ENCODE results near the gene DEGS1. TPM values are rescaled to one million over a fixed set of nuclear protein-coding genes. Genes with fewer than 3 reads are reported as not detected.

Gene DEGS1
- total RNA-seq = 10 to 100 TPM; 60.3 to 92.7 TPM

DNA sequence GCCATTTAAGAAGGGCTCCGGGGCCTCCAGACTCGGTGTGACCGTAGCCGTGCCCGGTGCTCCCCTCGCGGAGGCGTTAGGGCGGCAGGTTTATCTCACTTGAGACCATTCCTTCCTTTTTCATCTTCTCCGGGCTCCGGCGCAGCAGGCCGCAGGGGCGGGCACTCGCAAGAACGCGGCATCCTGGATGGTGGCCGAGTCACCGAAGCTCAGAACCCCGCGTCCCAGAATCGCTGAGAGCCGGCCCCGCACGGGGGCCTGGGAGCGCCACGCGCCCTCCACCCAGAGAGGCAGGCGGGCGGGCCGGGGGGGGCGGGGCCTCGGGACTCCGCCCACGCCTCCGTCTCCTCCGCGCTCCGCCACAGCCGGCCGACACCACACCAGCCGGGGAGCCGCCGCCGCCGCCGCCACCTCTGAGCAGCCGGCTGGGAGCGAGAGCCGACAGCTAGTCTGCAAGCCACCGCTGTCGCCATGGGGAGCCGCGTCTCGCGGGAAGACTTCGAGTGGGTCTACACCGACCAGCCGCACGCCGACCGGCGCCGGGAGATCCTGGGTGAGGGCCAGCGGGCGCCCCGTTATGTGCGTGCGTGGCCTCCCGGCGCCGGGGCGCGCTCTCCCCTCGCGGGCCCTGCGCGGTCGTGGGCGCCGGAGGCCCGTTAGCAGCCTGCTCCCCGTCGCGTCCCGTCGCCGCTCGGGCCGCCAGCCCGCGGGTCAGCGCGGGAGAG is at the start of gene DEGS1:
DEGS1 (plus strand) TSS at position 375 of the 725 bp plus-strand sequence; CDS start at position 472, 97 bp downstream.
- peak within 1 kb of the TSS; percentile 95 for H3K4me3 Mint-ChIP-seq
- peaks cover 11% of the 10 kb centered on the region for H3K36me3 Mint-ChIP-seq
- ATAC-seq (peak; percentile 92 to 94), DNase-seq (ENCODE audit: low spot score) (peak; percentile 86)
- no peaks in the 10 kb centered on the region for H3K9me3 Mint-ChIP-seq
- no peaks in the 10 kb centered on the region for H3K27me3 Mint-ChIP-seq
- H3K4me1 Mint-ChIP-seq (ENCODE audit: low read depth in 2 of 2) = peaks cover 30 to 32% of the 10 kb centered on the region in 2 donors
- H3K27ac Mint-ChIP-seq = peak within 1 kb of the TSS; percentile 91 to 94

DNA sequence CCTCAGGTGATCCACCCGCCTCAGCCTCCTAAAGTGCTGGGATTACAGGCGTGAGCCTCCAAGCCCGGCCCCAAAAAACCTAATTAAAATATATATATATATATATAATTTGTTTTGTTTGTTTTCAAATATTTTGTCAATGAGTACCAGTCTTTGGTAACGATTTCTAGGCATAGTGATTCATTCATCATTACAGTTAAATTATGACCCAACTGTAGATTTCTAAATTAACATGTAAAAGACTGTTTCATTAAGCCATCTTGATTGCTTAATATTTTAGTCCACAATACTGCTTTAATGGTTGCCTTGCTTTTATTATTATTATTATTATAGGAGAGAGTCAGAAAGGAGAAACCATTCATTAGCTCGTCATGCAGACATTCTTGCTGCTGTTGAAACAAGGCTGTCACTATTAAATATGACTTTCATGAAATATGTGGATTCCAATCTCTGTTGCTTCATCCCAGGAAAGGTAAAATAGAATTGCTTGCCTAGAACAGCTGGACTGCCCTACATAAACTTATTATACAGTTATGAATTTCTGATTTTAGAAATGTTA is 49.2 kb upstream of the DEGS1 start:
- Mint-ChIP-seq H3K4me3 (no peak overlapping the region), H3K4me1 (ENCODE audit: low read depth in 2 of 2) (no peaks in the 10 kb centered on the region), H3K27ac (no peak overlapping the region), H3K36me3 (peaks cover 24% of the 10 kb centered on the region), H3K9me3 (no peaks in the 10 kb centered on the region), H3K27me3 (no peaks in the 10 kb centered on the region)
- ATAC-seq = no peak
- no peak for DNase-seq (ENCODE audit: low spot score)

GRCh38 chr1:224137518-224137917 is 45.5 kb upstream of the DEGS1 start:
- no peaks in the 10 kb centered on the region for H3K27me3 Mint-ChIP-seq
- peak overlapping the region in 1 of 2 donors; percentile 58 for H3K27ac Mint-ChIP-seq
- no peak overlapping the region for H3K4me3 Mint-ChIP-seq
- no peak for ATAC-seq
- peaks cover 6% of the 10 kb centered on the region for H3K36me3 Mint-ChIP-seq
- no peak for DNase-seq (ENCODE audit: low spot score)
- no peaks in the 10 kb centered on the region for H3K9me3 Mint-ChIP-seq
- H3K4me1 Mint-ChIP-seq (ENCODE audit: low read depth in 2 of 2) = no peaks in the 10 kb centered on the region

DNA sequence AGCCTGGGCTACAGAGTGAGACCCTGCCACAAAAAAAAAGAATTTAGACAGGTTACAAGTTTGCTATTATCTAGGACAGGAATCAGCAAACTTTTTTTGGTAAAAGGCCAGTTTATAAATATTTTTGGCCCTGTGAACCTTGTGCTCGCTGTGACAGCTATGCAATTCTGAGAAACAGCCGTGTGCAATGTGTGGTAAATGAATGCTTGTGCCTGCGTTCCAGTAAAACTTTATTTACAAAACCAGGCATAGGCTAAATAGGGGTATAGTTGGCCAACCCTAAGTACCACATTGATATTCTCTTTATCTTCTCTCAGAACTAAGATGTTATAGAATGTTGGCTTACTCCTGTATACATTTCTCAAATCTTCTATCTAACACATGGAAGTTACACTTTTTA is 44.8 kb upstream of the DEGS1 start:
- H3K27me3 Mint-ChIP-seq = no peaks in the 10 kb centered on the region
- peaks cover 6% of the 10 kb centered on the region for H3K36me3 Mint-ChIP-seq
- no peaks in the 10 kb centered on the region for H3K9me3 Mint-ChIP-seq
- no peaks in the 10 kb centered on the region for H3K4me1 Mint-ChIP-seq (ENCODE audit: low read depth in 2 of 2)
- DNase-seq (ENCODE audit: low spot score) (no peak), ATAC-seq (no peak)
- H3K27ac Mint-ChIP-seq = no peak overlapping the region
- no peak overlapping the region for H3K4me3 Mint-ChIP-seq

DNA sequence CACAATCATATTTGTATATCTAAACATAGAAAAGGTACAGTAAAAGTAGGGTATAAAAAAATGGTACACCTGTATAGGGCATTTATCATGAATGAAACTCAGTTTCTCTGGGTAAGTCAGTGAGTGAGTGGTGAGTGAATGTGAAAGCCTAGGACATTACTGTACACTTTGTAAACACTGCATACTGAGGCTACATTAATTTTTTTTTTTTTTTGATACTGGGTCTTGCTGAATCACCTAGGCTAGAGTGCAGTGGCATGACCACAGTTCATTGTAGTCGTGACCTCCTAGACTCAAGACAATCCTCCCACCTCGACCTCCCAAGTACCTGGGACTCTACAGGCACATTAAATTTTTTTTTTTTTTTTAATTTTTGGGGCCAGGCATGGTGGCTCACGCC is 41.3 kb upstream of the DEGS1 start:
- Mint-ChIP-seq H3K27me3 (no peaks in the 10 kb centered on the region), H3K36me3 (peaks cover 6% of the 10 kb centered on the region), H3K4me1 (ENCODE audit: low read depth in 2 of 2) (no peaks in the 10 kb centered on the region), H3K9me3 (no peaks in the 10 kb centered on the region), H3K4me3 (no peak overlapping the region), H3K27ac (no peak overlapping the region)
- ATAC-seq (no peak), DNase-seq (ENCODE audit: low spot score) (no peak)

- Mint-ChIP-seq H3K4me3 (no peak overlapping the region), H3K4me1 (ENCODE audit: low read depth in 2 of 2) (peaks cover 11 to 17% of the 10 kb centered on the region in 2 donors), H3K9me3 (no peaks in the 10 kb centered on the region), H3K27me3 (no peaks in the 10 kb centered on the region), H3K36me3 (peaks cover 6% of the 10 kb centered on the region), H3K27ac (no peak overlapping the region)
- DNase-seq (ENCODE audit: low spot score) = no peak
- no peak for ATAC-seq
These were observed 33.3 kb upstream of the DEGS1 start for GRCh38 chr1:224149709-224150108.

DNA sequence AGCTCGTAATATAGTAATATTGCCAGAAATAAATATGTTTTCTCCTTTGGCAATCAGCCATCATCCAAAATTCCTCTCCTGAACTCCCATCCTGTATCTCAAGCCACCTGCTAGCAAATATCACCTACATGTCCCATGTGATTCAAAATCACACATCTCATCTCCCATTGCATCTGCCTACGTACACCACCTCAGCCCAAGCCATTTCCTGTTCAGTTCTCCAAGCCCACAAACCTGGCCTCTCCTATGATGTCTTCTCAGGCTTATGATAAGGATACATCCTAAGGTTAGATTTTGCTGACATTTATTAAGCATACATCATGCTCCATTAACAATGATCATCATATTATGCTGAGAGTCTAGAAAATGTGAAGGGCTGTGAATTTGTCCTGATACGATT is 31.9 kb upstream of the DEGS1 start:
- Mint-ChIP-seq H3K27me3 (no peaks in the 10 kb centered on the region), H3K4me3 (no peak overlapping the region), H3K9me3 (no peaks in the 10 kb centered on the region), H3K4me1 (ENCODE audit: low read depth in 2 of 2) (peaks cover 11 to 17% of the 10 kb centered on the region in 2 donors), H3K27ac (peak overlapping the region in 1 of 2 donors; percentile 12), H3K36me3 (peaks cover 11% of the 10 kb centered on the region)
- DNase-seq (ENCODE audit: low spot score) (no peak), ATAC-seq (no peak)

- Mint-ChIP-seq H3K27me3 (no peaks in the 10 kb centered on the region), H3K9me3 (no peaks in the 10 kb centered on the region), H3K4me3 (no peak overlapping the region), H3K36me3 (peaks cover 10% of the 10 kb centered on the region), H3K4me1 (ENCODE audit: low read depth in 2 of 2) (peaks cover 0 to 2% of the 10 kb centered on the region in 2 donors), H3K27ac (no peak overlapping the region)
- no peak for DNase-seq (ENCODE audit: low spot score)
- no peak for ATAC-seq
These were observed 25.7 kb upstream of the DEGS1 start for GRCh38 chr1:224157316-224157715.

- ATAC-seq (no peak), DNase-seq (ENCODE audit: low spot score) (no peak)
- Mint-ChIP-seq H3K27me3 (no peaks in the 10 kb centered on the region), H3K27ac (no peak overlapping the region), H3K4me1 (ENCODE audit: low read depth in 2 of 2) (peaks cover 1 to 4% of the 10 kb centered on the region in 2 donors), H3K9me3 (no peaks in the 10 kb centered on the region), H3K36me3 (peaks cover 10% of the 10 kb centered on the region), H3K4me3 (no peak overlapping the region)
These were observed 23.5 kb upstream of the DEGS1 start for GRCh38 chr1:224159541-224159940.

GRCh38 chr1:224160171-224160682 is 22.8 kb upstream of the DEGS1 start:
- Mint-ChIP-seq H3K4me1 (ENCODE audit: low read depth in 2 of 2) (peaks cover 4 to 6% of the 10 kb centered on the region in 2 donors), H3K36me3 (peaks cover 10% of the 10 kb centered on the region), H3K9me3 (no peaks in the 10 kb centered on the region), H3K27ac (no peak overlapping the region), H3K27me3 (no peaks in the 10 kb centered on the region), H3K4me3 (no peak overlapping the region)
- DNase-seq (ENCODE audit: low spot score) (no peak), ATAC-seq (no peak)

DNA sequence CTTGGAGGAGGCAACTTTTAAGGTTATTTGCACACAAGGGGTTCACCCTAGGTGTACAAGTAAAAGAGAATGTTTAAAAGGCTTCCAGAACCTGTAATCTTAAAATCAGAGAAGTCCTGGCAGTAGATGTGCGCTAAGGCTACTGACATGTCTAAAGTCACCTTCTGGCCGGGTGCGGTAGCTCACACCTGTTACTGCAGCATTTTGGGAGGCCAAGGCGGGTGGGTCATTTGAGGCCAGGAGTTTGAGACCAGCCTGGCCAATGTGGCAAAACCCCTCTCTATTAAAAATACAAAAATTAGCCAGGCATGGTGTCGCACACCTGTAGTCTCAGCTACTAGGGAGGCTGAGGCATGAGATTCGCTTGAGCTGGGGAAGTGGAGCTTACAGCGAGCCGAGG is 20.3 kb upstream of the DEGS1 start:
- H3K27ac Mint-ChIP-seq = no peak overlapping the region
- no peak for DNase-seq (ENCODE audit: low spot score)
- no peaks in the 10 kb centered on the region for H3K9me3 Mint-ChIP-seq
- no peak for ATAC-seq
- H3K4me1 Mint-ChIP-seq (ENCODE audit: low read depth in 2 of 2) = peaks cover 4 to 6% of the 10 kb centered on the region in 2 donors
- H3K36me3 Mint-ChIP-seq = no peaks in the 10 kb centered on the region
- no peaks in the 10 kb centered on the region for H3K27me3 Mint-ChIP-seq
- no peak overlapping the region for H3K4me3 Mint-ChIP-seq

DNA sequence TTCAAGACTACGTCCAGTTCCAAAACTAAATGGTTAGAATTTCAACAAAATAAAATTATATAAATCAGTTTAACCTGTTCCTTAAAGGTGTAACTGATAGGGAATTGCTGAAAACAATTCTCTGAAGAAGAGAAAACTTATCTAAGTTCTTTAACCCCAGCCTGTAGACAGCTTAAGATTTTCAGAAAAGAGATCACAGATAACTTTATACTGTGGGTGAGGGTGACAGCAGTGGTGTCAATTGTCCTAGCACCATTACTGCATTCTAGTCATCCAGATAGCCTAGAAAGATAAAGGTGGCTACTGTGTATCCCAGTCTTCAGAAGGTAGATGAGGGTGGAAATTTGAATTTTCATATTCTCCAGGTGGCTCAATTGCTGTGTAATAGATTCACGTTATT is 19.7 kb upstream of the DEGS1 start:
- Mint-ChIP-seq H3K4me3 (no peak overlapping the region), H3K9me3 (no peaks in the 10 kb centered on the region), H3K4me1 (ENCODE audit: low read depth in 2 of 2) (peaks cover 4 to 6% of the 10 kb centered on the region in 2 donors), H3K36me3 (no peaks in the 10 kb centered on the region), H3K27me3 (no peaks in the 10 kb centered on the region), H3K27ac (no peak overlapping the region)
- no peak for DNase-seq (ENCODE audit: low spot score)
- no peak for ATAC-seq

- ATAC-seq (peak; percentile 95 to 96), DNase-seq (ENCODE audit: low spot score) (peak; percentile 78)
- peaks cover 0 to 6% of the 10 kb centered on the region in 2 donors for H3K27me3 Mint-ChIP-seq
- peaks cover 30 to 35% of the 10 kb centered on the region in 2 donors for H3K4me1 Mint-ChIP-seq (ENCODE audit: low read depth in 2 of 2)
- H3K27ac Mint-ChIP-seq = peak overlapping the region; percentile 70 to 89
- H3K4me3 Mint-ChIP-seq = peak overlapping the region; percentile 79
- peaks cover 2% of the 10 kb centered on the region for H3K9me3 Mint-ChIP-seq
- H3K36me3 Mint-ChIP-seq = peaks cover 6% of the 10 kb centered on the region
These were observed 14.1 kb upstream of the DEGS1 start for GRCh38 chr1:224168859-224169380.

DNA sequence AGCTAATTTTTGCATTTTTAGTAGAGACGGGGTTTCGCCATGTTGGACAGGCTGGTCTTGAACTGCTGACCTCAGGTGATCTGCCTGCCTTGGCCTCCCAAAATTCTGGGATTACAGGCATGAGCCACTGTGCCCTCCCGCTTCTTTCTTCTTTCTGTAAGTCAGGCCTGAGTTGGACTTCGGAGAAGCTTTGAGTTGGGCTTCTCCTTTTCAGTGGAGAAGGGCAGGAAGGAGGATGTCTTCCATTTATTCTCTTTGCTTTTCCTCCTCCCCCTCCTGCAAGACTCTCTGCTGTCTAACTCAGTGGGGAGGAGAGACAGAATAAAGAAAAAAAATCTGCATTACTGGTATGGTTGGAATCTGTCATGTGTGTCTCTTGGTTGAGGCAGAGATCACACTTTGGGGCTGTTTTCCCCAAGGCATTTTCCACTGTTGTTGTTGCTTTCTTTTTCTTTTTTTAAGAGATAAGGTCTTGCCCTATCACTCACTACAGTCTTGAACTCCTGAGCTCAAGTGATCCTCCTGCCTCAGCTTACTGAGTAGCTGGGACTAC is 13.2 kb upstream of the DEGS1 start:
- Mint-ChIP-seq H3K4me1 (ENCODE audit: low read depth in 2 of 2) (peaks cover 26 to 29% of the 10 kb centered on the region in 2 donors), H3K36me3 (peaks cover 6% of the 10 kb centered on the region), H3K9me3 (peaks cover 2% of the 10 kb centered on the region)

More for the DNA sequence above, 13.2 kb upstream of the DEGS1 start:
- peaks cover 0 to 8% of the 10 kb centered on the region in 2 donors for H3K27me3 Mint-ChIP-seq
- no peak for DNase-seq (ENCODE audit: low spot score)
- ATAC-seq = no peak
- H3K27ac Mint-ChIP-seq = peak overlapping the region; percentile 70 to 89
- peak overlapping the region; percentile 79 for H3K4me3 Mint-ChIP-seq

All from natural killer cell treated with Interleukin-12 subunit alpha and Interleukin-12 subunit beta and Interleukin-15 and Interleukin-18, amount 100 ng/mL, for 72 hours (primary cell).